GM21381 (cell line): ENCODE data around the gene TMEM225B.
"Not testable (repeated sequence)": the region's sequence is repeated elsewhere in the genome, so short reads cannot be mapped to it uniquely, and the experiment has no call there.

Experiments used
- ATAC-seq: cut with Tn5 transposase; IDR thresholded peaks from one replicate; pipeline ENCODE4 v1.9.1; 2021; ENCODE audit warnings: mild to moderate bottlenecking, moderate library complexity; ENCODE audit not compliant: unreplicated experiment

Gene TMEM225B

DNA sequence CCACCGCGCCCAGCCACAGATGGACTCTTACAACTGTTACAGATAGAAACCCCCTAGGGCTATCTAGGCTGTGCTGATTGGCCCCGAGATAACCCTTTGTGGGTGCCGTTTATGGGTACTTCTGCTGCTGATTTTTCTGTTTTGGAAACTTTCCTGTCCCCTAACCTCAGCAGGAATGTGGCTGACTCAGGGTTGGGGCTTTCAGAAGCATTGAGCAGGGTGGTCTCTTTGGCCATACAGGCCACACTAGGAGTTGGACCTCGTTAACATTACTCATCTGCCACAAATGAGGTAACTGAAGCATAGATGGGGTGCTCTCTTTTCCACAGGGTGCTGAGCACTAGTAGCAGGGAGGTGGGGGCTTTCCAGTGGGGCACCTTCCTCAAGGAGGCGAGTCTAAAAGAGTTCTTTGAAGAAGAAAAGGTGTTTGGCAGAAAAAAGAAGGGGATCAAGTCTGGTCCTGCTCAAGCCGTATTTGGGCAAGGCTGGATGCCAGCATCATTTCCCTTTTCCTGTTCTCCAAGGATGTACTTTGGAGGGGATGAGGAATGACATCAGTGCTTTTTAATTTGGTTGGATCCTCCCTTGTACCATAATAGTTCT lies 25.1 kb downstream of the TMEM225B start:
- no peak for ATAC-seq

GRCh38 chr7:99623702-99624447 lies 25.8 kb downstream of the TMEM225B start:
- no peak for ATAC-seq

DNA sequence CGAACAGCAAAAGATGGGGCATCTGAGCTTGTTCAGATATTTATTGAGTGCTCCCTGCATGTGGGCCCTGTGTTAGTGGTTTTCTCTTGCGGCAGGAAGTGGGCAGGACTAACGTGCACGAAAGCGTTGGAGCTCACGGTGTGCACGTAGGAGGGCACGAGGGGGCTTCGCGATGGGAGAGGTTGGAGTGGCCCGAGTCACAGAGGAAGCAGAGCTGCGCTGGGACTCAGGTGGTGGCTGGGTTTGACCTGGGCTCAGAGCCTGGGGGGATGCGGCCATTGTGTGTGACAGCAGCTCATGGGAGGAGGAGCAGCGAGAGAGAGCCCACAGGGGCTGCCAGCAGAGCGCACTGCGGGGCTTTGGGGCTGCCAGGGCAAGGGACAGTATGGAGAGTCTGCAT lies 26.4 kb downstream of the TMEM225B start:
- ATAC-seq, result no peak

DNA sequence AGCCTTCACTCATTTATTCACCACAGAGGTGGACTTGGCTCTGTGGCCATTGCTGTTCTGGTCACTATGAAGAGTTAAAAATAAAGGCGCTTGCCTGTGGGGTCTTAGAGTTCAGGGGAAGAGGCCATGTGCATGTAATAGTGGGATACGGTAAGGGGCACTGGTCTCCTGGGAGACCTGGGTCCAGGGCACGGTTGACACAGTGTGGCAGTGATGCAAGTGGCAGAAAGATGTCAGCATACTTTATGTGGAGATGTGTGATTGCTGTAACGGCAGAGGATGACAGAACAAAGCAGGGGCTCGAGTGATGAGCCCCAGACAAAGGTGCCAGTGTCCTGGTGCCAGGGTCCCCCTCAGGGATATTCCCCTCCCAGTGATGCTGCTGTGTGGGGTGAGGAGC lies 27.3 kb downstream of the TMEM225B start:
- ATAC-seq, result no peak

DNA sequence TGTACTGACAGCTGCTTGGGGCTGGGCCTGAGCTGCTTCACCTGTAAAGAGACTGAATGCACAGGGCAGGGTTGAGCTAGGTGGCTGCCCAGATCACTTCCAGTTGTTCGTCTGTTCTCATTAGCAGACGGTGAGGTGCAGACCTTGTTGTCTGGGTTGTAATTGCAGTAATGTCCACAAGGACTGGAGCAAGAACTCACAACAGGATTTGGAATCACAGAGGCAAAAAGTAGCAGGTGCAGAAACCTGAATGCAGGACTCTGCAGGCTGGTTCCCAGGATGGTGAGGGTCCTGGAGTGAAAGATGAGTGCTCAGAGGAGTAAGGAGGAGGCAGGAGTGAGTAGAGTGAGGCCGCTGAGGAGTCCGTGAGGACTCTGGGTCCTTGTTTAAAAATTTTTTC lies 27.9 kb downstream of the TMEM225B start:
- ATAC-seq, result no peak

DNA sequence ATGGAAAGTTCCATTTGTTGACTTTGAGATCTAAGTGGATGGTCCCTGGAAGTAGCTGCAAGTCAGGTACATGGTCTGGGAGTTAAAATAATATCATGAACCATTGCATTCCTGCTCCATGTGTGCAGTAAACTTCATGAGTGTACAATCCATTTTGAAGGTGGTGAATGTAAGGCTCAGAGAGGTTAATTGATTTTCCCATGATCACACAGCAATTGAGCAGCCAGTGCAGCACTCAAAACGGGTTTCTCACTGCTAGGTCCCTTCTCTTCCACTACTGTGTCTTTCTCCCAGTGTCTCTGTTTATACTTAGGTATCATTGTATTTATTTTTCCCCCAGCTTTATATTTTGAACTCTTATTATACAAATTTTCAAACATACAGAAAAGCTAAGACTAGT lies 28.6 kb downstream of the TMEM225B start:
- ATAC-seq, result no peak

- no peak for ATAC-seq
Observed at GRCh38 chr7:99627513-99627912, 29.4 kb downstream of the TMEM225B start.

GRCh38 chr7:99628471-99629465 lies 30.7 kb downstream of the TMEM225B start:
- no peak for ATAC-seq

DNA sequence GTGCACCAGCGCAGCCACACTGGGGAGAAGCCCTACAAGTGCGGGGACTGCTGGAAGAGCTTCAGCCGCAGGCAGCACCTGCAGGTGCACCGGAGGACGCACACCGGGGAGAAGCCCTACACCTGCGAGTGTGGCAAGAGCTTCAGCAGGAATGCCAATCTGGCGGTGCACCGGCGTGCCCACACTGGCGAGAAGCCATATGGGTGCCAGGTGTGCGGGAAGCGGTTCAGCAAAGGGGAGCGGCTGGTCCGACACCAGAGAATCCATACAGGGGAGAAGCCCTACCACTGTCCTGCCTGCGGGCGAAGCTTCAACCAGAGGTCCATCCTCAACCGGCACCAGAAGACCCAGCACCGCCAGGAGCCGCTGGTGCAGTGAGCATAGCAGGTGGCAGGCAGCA lies 31.6 kb downstream of the TMEM225B start:
- ATAC-seq, result no peak

- ATAC-seq, result no peak
Observed at GRCh38 chr7:99631295-99632109, 33.4 kb downstream of the TMEM225B start.

DNA sequence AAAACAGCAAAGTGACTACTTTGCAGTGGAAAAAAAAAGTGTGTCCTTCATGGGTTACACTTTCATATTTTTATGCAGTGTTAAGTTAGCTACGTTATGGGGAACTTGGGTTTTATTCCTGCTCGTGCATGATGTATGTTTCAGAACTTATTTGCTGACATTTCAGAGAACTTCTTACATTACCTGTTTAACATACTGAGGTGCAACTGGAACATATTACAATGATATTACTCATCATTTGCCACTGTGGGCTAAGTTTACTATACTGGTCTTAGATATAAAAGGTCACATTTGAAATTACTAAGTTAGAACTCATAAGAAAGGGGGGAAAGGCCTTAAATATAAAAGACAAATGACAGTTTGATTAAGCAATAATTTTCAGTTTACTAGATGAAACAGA lies 39.3 kb downstream of the TMEM225B start:
- ATAC-seq, result not testable (repeated sequence)

DNA sequence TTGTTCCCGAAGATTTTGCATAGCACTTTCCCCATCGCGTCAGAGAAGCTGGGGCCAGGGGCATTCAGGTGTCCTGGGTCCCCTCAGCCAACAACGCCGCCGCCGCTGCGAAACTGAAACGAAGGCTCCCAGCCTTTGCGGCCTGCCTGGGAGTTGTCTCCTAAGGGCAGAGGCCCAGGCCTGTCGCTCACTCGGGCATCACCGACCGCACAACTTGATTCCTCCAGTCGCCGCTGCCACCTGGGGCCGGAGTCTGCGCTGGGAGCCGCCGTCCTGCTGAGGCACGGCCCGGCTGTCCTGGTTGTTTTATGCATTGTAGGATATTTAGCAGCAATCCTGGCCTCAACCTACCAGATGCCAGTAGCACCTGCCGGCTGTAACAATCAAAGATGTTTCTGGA lies 40.7 kb downstream of the TMEM225B start:
- ATAC-seq, result no peak

DNA sequence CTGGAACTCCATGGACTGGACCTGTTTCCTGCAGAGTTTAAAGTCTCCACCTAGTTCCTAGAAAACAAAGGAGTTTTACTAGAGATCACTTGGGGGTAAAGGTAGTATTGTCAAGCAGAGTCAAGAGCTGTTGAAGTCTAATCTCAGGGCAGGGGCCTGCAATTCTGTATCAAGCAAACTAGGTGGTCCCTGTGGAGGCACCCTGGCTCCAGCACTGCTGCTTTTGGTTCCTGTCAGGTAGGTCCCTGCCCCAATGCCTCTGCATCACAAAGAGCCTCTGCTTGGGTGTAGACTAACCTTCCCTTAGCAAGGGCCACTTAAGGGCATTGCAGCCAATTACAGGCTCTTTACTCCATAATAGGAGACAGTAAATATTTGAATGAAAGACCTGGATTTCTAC lies 41.2 kb downstream of the TMEM225B start:
- no peak for ATAC-seq

DNA sequence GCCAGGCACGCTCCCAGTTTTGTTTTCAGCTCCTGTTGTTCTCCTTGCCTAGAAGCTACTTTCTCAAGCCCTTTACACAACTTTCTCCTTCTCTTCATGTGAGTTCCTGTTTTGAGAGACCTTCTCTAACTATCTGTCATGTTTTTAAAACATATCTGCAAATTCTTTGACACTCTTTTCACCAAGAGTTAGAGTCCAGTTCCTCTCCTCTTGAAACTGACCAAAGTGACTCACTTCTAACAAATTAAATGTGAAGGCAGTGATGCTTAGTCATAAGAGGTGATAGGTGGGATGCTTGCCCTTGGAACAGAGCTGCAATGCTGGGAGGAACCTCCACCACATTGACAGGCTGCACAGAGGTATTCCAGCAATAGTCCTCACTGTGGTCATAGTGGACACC lies 44.0 kb downstream of the TMEM225B start:
- ATAC-seq, result no peak

- no peak for ATAC-seq
Observed at GRCh38 chr7:99643464-99643863, 45.4 kb downstream of the TMEM225B start.

- no peak for ATAC-seq
Observed at GRCh38 chr7:99644431-99644830, 46.4 kb downstream of the TMEM225B start.

- ATAC-seq, result no peak
Observed at GRCh38 chr7:99645590-99645989, 47.5 kb downstream of the TMEM225B start.

DNA sequence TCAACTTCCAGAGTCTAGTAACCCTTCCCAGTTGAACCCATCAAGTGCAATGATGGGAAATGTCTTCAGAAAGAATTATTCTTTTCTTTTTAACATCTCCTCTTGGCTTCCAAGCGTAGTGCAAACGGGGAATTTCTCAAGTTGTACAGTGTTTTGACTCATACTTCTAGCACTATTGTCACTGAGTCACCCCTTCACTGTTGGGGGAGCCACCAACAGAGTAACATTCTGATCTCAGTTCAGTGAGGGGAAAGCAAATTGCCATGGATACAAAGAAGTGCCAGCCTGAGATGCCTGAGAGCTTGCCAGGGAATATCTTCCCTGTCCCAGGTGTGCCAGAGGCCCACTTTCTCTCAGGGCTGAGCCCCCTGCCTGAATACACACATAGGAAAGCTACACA lies 50.8 kb downstream of the TMEM225B start:
- ATAC-seq, result no peak

- ATAC-seq, result no peak
Observed at GRCh38 chr7:99651290-99651689, 53.2 kb downstream of the TMEM225B start.

DNA sequence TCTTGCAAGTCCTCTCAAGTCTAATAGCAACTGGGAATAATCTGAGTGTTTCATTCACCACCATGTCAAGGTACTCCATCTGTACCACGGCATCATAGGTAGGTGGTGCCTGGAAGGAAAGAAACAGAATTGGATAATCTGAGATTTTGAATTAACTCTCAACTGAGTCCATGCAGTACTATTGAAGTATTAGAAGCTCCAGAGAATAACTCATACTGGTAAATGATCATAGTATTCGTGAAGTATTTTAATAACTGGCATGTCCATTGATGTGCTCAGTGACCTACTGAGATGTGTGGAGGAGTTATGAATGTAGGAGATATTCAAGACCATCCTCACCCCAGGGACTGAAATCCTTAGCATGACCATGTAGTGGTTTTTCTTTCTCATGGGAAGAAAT lies 54.6 kb downstream of the TMEM225B start:
- ATAC-seq, result no peak

GRCh38 chr7:99653269-99653668 lies 55.2 kb downstream of the TMEM225B start:
- ATAC-seq, result not testable (repeated sequence)
